OCI-LY1 (cell line): ENCODE measurements around the gene TIGD1.

Source experiments
- H2AFZ ChIP-seq: fragments of 200-600 bp; sonication (generic), shearing (Covaris generic); 2 replicates; pipeline ENCODE4 v1.6.0; 2014; ENCODE audit warnings: antibody characterized with exemption, mild to moderate bottlenecking, low read length
- H3F3A ChIP-seq: fragments of 200-600 bp; sonication (generic), shearing (Covaris generic); 2 replicates; pipeline ENCODE4 v1.6.0; 2014; ENCODE audit warnings: mild to moderate bottlenecking, antibody characterized with exemption, low read length, moderate library complexity; ENCODE audit not compliant: insufficient read depth
- H3K27ac ChIP-seq: fragments of 200-600 bp; sonication (generic); 2 replicates; pipeline ENCODE4 v1.5.1; 2014; ENCODE audit warnings: low read length, mixed run types, mild to moderate bottlenecking, low read depth; ENCODE audit not compliant: poor library complexity, severe bottlenecking
- H3K27me3 ChIP-seq: fragments of 200-600 bp; sonication (generic); 2 replicates; pipeline ENCODE4 v1.6.0; 2014; ENCODE audit warnings: antibody characterized with exemption, mild to moderate bottlenecking, low read length, moderate library complexity; ENCODE audit not compliant: insufficient read depth
- H3K36me3 ChIP-seq: fragments of 200-600 bp; sonication (generic); 2 replicates; pipeline ENCODE4 v1.6.1; 2014; ENCODE audit warnings: mild to moderate bottlenecking, antibody characterized with exemption, low read length, moderate library complexity, mixed read lengths; ENCODE audit not compliant: insufficient read depth
- H3K4me1 ChIP-seq: fragments of 200-600 bp; sonication (generic); 2 replicates; pipeline ENCODE4 v1.5.1; 2014; ENCODE audit warnings: mild to moderate bottlenecking, low read length, moderate library complexity; ENCODE audit not compliant: insufficient read depth, severe bottlenecking
- H3K4me2 ChIP-seq: fragments of 200-600 bp; sonication (generic), shearing (Covaris generic); 2 replicates; pipeline ENCODE4 v1.6.1; 2014; ENCODE audit warnings: low read length
- H3K4me3 ChIP-seq: fragments of 200-600 bp; sonication (generic); 2 replicates; pipeline ENCODE4 v1.5.1; 2014; ENCODE audit warnings: low read length, low read depth, mild to moderate bottlenecking, mixed read lengths; ENCODE audit not compliant: poor library complexity, severe bottlenecking
- H3K79me2 ChIP-seq: fragments of 200-600 bp; shearing (Covaris generic); 2 replicates; pipeline ENCODE4 v1.6.1; 2016; ENCODE audit warnings: mixed run types, low read length, mixed read lengths; ENCODE audit not compliant: insufficient read depth
- H3K9ac ChIP-seq: fragments of 200-600 bp; sonication (generic), shearing (Covaris generic); 2 replicates; pipeline ENCODE4 v1.6.1; 2014; ENCODE audit warnings: mild to moderate bottlenecking, low read length, mixed read lengths
- H3K9me2 ChIP-seq: fragments of 200-600 bp; sonication (generic), shearing (Covaris generic); 2 replicates; pipeline ENCODE4 v1.6.1; 2014; ENCODE audit warnings: low read depth, mild to moderate bottlenecking, low read length, mixed read lengths
- H3K9me3 ChIP-seq: fragments of 200-600 bp; shearing (Covaris generic); 2 replicates; pipeline ENCODE4 v1.6.1; 2014; ENCODE audit warnings: low read length, mixed read lengths
- H4K20me1 ChIP-seq: fragments of 200-600 bp; sonication (generic), shearing (Covaris generic); 2 replicates; pipeline ENCODE4 v1.6.0; 2016; ENCODE audit warnings: mild to moderate bottlenecking, low read length; ENCODE audit not compliant: insufficient read depth
- CTCF ChIP-seq: fragments of 200-600 bp; sonication (generic), shearing (Covaris generic); IDR thresholded peaks from 2 replicates; pipeline ENCODE4 v1.5.1; 2017; ENCODE audit warnings: mild to moderate bottlenecking, antibody characterized with exemption, low read length, moderate library complexity, mixed read lengths
- EZH2 ChIP-seq: fragments of 200-600 bp; sonication (generic), shearing (Covaris generic); IDR thresholded peaks from 2 replicates; pipeline ENCODE4 v1.8.0; 2017; ENCODE audit warnings: borderline replicate concordance, mixed run types, mild to moderate bottlenecking, antibody characterized with exemption, low read length, moderate library complexity, mixed read lengths

The TIGD1 gene

DNA sequence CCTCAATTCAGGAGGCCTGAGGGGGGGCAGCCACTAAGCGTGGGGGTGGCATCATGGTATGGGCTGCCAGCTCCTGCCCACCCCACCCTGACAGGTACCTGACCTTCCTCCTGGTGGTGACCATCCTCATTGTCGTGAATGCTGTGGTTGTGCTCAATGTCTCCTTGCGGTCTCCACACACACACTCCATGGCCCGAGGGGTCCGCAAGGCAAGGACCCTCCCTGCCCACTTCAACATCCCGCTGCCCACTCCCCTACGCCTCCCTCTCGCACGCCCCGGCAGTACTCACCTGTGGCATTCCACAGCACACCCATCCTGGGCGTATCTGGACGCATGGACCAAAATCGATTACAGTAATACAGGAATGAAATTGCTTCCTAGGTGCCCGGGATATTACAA, 6.9 kb downstream of the TIGD1 start:
- no peak overlapping the region for H3K9ac ChIP-seq
- H3F3A ChIP-seq: no peaks in the 10 kb centered on the region
- no peaks in the 10 kb centered on the region for H3K27me3 ChIP-seq
- no peaks in the 10 kb centered on the region for H3K79me2 ChIP-seq
- H3K9me3 ChIP-seq: no peaks in the 10 kb centered on the region
- H3K9me2 ChIP-seq: no peaks in the 10 kb centered on the region
- H2AFZ ChIP-seq: no peak overlapping the region
- no peak overlapping the region for H3K4me3 ChIP-seq
- H3K4me2 ChIP-seq: no peak overlapping the region
- H3K36me3 ChIP-seq: peaks cover 41% of the 10 kb centered on the region
- TF ChIP-seq EZH2 (no peak), CTCF (no peak)
- no peak overlapping the region for H3K27ac ChIP-seq
- no peaks in the 10 kb centered on the region for H4K20me1 ChIP-seq
- peaks cover 5% of the 10 kb centered on the region for H3K4me1 ChIP-seq

- Histone ChIP-seq H3K4me3 (no peak overlapping the region), H4K20me1 (no peaks in the 10 kb centered on the region), H3K27ac (no peak overlapping the region), H3K9me3 (no peaks in the 10 kb centered on the region), H3F3A (no peaks in the 10 kb centered on the region), H3K4me2 (no peak overlapping the region), H3K27me3 (no peaks in the 10 kb centered on the region), H3K9me2 (no peaks in the 10 kb centered on the region), H3K36me3 (peaks cover 36% of the 10 kb centered on the region), H3K79me2 (no peaks in the 10 kb centered on the region), H3K4me1 (peaks cover 3% of the 10 kb centered on the region), H2AFZ (no peak overlapping the region), H3K9ac (no peak overlapping the region)
- no peak for TF ChIP-seq EZH2
- TF ChIP-seq CTCF: no peak
Observed at GRCh38 chr2:232542715-232543467, 7.5 kb downstream of the TIGD1 start.

DNA sequence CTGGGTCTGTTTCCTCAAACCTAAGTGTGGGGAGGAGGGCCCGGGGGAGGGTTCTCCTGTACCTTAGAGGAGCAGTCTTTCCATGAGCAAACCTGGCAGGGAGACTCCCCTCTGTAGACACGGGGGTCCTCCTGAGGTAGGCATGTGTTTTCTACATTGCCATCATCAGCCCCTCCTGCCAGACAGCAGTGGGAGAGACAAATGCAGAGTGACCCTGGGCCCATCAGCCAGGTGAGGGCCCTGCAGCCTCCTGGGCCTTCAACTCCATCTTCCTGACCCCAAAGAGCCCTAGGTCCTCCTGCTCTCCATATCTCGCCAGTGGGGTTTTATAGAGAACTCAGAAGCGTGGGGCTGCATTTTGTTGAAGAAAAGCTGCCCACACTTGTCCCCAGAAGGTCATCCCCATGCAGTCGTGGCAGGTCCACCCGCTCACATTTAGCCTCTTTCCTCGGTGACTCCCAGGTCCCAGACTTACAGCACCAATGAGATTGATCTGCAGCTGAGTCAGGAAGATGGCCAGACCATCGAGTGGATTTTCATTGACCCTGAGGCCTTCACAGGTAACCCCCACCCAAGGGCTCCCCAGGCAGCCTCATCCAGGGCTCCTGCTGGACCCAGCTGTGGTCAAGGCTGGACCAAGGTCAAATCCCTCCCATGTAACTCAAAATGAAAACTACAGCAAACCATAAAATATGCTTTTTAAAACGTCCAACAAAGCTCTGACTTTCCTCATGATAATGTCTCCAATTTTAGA, 8.2 kb downstream of the TIGD1 start:
- no peaks in the 10 kb centered on the region for H3K4me1 ChIP-seq
- H3K9me2 ChIP-seq: no peaks in the 10 kb centered on the region
- H3K36me3 ChIP-seq: peaks cover 28% of the 10 kb centered on the region
- TF ChIP-seq CTCF: no peak
- TF ChIP-seq EZH2: no peak
- H2AFZ ChIP-seq: no peak overlapping the region
- H3K79me2 ChIP-seq: no peaks in the 10 kb centered on the region
- no peaks in the 10 kb centered on the region for H4K20me1 ChIP-seq
- no peak overlapping the region for H3K4me3 ChIP-seq
- H3F3A ChIP-seq: no peaks in the 10 kb centered on the region
- H3K9ac ChIP-seq: no peak overlapping the region
- no peak overlapping the region for H3K4me2 ChIP-seq
- H3K27me3 ChIP-seq: no peaks in the 10 kb centered on the region
- H3K27ac ChIP-seq: no peak overlapping the region
- H3K9me3 ChIP-seq: no peaks in the 10 kb centered on the region
